IMR-90 (cell line): ENCODE measurements around the gene FLNA.

ENCODE experiments used
- CEBPB ChIP-seq: IDR thresholded peaks from 2 replicates; pipeline ENCODE4 v1.6.1; 2012; ENCODE audit warnings: low read depth, low read length, improper control_type of control experiment
- CTCF ChIP-seq: conservative IDR thresholded peaks from 2 replicates; pipeline ENCODE4 v1.5.1; 2012; ENCODE audit warnings: mild to moderate bottlenecking, low read depth, low read length, improper control_type of control experiment

DNA sequence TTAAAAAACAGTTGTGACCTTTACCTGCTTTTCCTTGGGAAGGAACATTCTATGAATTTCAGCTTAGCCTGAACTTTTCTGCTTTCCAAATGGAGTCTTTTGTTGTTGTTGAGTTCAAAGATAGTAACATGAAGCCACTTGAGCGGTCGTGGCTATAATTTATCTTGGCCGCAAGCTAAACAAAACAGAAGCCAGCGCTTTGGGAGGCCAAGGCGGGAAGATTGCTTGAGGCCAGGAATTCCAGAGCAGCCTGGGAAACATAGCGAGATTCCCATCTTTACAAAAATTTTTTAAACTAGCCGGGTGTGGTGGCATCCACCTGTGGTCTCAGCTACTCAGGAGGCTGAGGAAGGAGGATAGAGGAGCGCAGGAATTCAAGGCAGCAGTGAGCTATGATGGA is 48.9 kb downstream of the FLNA start:
- TF ChIP-seq CTCF (no peak), CEBPB (no peak)
